ENCODE measurements around the gene NAT16. TPM values are rescaled to one million over a fixed set of nuclear protein-coding genes. Genes with fewer than 3 reads are reported as not detected.

The NAT16 gene
- total and polyA plus RNA-seq, 9 of the 15 experiments (the other 6 are each of a cell fraction or from before 2014, with no cell fraction given), result 0.04 TPM; not detected in 8

DNA sequence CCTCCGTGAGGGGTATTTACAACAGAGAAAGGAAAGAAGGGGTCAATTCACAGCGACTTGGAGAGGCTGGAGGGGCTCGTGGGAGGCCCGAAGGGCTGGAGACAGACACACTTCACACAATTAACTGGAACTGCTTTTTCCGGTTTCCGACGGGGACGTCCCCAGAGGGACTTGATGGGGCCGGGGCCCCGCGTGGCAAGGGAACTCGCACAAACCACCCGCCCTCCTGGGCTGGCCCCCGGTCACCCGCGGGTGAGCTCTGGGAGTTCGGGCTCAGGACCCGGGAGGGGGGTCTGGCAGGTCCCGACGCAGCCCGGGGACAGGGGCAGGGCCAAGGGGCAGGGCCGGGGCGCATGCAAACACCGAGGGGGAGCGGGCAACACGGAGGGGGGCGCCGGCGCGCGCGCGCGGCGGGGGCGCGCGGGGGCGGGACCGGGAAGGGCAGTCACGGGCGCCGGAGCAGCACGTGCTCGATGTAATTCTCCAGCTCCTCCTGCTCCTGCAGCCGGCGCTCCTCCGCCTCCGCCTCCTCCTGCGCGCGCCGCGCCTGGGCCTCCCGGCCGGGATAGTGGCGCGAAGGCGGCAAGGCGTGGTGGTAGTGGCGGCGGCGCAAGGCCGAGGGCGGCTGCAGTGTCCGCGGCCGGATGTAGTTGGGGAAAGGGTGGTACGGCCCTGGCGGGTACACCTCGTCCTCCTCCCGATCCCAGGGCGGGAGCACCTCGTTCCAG is 17.4 kb downstream of the NAT16 start:
- peak; percentile 73 for ATAC-seq
- 12% methylated on average over 49 of the region's 74 CpGs for WGBS (ENCODE audit: insufficient coverage, low coverage, missing lambda C conversion rate)
- TF ChIP-seq, protein P1, sequence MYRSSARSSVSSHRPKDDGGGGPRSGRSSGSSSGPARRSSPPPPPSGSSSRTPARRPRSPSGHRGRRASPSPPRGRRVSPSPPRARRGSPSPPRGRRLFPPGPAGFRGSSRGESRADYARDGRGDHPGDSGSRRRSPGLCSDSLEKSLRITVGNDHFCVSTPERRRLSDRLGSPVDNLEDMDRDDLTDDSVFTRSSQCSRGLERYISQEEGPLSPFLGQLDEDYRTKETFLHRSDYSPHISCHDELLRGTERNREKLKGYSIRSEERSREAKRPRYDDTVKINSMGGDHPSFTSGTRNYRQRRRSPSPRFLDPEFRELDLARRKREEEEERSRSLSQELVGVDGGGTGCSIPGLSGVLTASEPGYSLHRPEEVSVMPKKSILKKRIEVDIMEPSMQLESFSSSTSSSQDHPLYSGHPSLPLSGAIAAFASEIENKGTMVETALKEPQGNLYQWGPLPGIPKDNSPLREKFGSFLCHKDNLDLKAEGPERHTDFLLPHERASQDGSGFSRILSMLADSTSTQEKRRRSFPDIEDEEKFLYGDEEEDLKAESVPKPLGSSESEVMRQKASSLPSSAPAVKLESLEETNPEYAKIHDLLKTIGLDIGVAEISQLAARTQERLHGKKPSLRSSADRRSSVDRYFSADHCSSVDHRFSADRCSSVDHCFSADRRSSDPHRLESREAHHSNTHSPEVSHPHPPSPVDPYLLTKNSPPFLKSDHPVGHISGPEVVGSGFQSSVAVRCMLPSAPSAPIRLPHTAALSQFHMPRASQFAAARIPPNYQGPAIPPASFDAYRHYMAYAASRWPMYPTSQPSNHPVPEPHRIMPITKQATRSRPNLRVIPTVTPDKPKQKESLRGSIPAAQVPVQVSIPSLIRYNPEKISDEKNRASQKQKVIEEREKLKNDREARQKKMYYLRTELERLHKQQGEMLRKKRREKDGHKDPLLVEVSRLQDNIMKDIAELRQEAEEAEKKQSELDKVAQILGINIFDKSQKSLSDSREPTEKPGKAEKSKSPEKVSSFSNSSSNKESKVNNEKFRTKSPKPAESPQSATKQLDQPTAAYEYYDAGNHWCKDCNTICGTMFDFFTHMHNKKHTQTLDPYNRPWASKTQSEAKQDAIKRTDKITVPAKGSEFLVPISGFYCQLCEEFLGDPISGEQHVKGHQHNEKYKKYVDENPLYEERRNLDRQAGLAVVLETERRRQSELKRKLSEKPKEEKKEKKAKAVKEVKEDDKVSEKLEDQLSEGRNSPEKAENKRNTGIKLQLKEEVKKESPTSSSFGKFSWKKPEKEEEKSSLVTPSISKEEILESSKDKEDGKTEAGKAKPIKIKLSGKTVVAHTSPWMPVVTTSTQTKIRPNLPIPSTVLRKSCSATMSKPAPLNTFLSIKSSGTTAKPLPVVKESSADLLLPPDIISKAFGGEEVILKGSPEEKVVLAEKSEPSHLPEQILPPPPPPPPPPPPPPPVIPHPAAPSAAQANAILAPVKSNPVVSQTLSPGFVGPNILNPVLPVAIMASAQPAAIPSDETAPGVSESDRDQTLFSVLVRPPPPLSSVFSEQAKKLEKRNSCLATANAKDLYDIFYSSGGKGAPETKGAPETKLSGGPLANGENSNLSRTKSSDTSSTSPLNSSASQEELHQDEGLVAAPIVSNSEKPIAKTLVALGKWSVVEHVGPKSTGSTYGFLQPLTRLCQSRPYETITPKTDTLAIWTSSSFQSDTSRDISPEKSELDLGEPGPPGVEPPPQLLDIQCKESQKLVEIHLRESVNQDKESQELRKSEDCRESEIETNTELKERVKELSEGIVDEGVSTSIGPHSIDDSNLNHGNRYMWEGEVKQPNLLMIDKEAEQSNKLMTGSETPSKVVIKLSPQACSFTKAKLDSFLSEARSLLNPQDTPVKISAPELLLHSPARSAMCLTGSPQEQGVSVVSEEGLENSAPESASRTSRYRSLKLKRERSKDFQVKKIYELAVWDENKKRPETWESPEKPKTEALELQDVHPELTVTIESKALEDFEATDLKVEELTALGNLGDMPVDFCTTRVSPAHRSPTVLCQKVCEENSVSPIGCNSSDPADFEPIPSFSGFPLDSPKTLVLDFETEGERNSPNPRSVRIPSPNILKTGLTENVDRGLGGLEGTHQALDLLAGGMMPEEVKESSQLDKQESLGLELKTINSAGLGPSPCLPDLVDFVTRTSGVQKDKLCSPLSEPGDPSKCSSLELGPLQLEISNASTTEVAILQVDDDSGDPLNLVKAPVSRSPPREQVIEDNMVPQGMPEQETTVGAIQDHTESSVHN (IDR thresholded peaks at IDR 0.05; ENCODE audit: borderline replicate concordance in 1 of 2, low read depth in 1 of 2), result no peak
- TF ChIP-seq ADNP (tag; IDR thresholded peaks at IDR 0.05), result no peak
- no peak for TF ChIP-seq MAFF (IDR thresholded peaks at IDR 0.05; ENCODE audit: low read length)
- TF ChIP-seq, protein P2, sequence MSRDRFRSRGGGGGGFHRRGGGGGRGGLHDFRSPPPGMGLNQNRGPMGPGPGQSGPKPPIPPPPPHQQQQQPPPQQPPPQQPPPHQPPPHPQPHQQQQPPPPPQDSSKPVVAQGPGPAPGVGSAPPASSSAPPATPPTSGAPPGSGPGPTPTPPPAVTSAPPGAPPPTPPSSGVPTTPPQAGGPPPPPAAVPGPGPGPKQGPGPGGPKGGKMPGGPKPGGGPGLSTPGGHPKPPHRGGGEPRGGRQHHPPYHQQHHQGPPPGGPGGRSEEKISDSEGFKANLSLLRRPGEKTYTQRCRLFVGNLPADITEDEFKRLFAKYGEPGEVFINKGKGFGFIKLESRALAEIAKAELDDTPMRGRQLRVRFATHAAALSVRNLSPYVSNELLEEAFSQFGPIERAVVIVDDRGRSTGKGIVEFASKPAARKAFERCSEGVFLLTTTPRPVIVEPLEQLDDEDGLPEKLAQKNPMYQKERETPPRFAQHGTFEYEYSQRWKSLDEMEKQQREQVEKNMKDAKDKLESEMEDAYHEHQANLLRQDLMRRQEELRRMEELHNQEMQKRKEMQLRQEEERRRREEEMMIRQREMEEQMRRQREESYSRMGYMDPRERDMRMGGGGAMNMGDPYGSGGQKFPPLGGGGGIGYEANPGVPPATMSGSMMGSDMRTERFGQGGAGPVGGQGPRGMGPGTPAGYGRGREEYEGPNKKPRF (IDR thresholded peaks at IDR 0.05; ENCODE audit: low read depth, low read length), result no peak
- TF ChIP-seq RFX5 (IDR thresholded peaks at IDR 0.05; ENCODE audit: low read depth, low read length), result no peak
- no peak for TF ChIP-seq NCOA2 (IDR thresholded peaks at IDR 0.05; ENCODE audit: partially characterized antibody in 2 of 2)
- no peak for TF ChIP-seq SMARCC2 (IDR thresholded peaks at IDR 0.05; ENCODE audit: low read depth)
- peak in 1 of 2 experiments; percentile 48; a peak in 1 of 4 replicates for TF ChIP-seq MAZ (CRISPR knock-in tag; conservative IDR thresholded peaks at IDR 0.05 in 1 of 2, IDR thresholded peaks at IDR 0.05 in 1 of 2)
- 0 out of 2 replicates have a peak, but pooled peaks have one; percentile 30 for TF ChIP-seq MXI1 (IDR thresholded peaks at IDR 0.05; ENCODE audit: low read depth, low read length)
- no peak for TF ChIP-seq NFATC3 (IDR thresholded peaks at IDR 0.05)

More for the DNA sequence above, 17.4 kb downstream of the NAT16 start:
- peaks cover 12% of the 10 kb centered on the region for H4K20me1 ChIP-seq (replicated peaks; ENCODE audit: control insufficient read depth, insufficient read depth, low read length)
- H3K9ac ChIP-seq (ENCODE audit: insufficient read depth in 1 of 2, low read depth in 2 of 2, low read length in 2 of 2), result peak overlapping the region in 1 of 2 experiments; percentile 88; a peak in 2 of 4 replicates
- H3K4me2 ChIP-seq (ENCODE audit: insufficient read depth, low read length), result peak overlapping the region; percentile 58
- peak overlapping the region; percentile 50; the same call in 2 of the 3 replicates for H3K27ac ChIP-seq (ENCODE audit: extremely low read depth, low read depth, low read length)
- in situ Hi-C loops (cut with MboI) (no loop called here), intact Hi-C loops (cut with micrococcal nuclease) (no loop called here)
- H3K4me1 ChIP-seq (replicated peaks in 1 of 2; ENCODE audit: control insufficient read depth in 2 of 2, insufficient read depth in 2 of 2, low read length in 2 of 2), result peaks cover 20 to 57% of the 10 kb centered on the region in 2 experiments; a peak in 4 of 5 replicates
- FAIRE-seq (peak; percentile 74), DNase-seq (ENCODE audit: extremely low read depth in 1 of 4, low spot score in 3 of 4) (peak; percentile 78 to 86 (median 82))
- H3K4me3 ChIP-seq, result peak overlapping the region; percentile 32; the same call in 1 of the 2 replicates
- H3K79me2 ChIP-seq (ENCODE audit: control insufficient read depth, insufficient read depth, low read length), result no peaks in the 10 kb centered on the region
- no TSS peak for BruUV-seq (replicated peaks)
- POLR2A ChIA-PET, result no interaction called here
- CTCF ChIA-PET (ENCODE audit: low intra/inter-chr PET ratio), result no interaction called here
- no peaks in the 10 kb centered on the region for H3K9me3 ChIP-seq (replicated peaks; ENCODE audit: control insufficient read depth, insufficient read depth, low read depth, low read length)
- no peaks in the 10 kb centered on the region for H3K9me1 ChIP-seq (ENCODE audit: control insufficient read depth, insufficient read depth, low read length)
- H2AFZ ChIP-seq (ENCODE audit: low read depth, low read length), result peak overlapping the region; percentile 77
- peaks cover 5 to 15% of the 10 kb centered on the region in 2 experiments; a peak in 2 of 5 replicates for H3K27me3 ChIP-seq (ENCODE audit: control insufficient read depth in 2 of 2, insufficient read depth in 2 of 2, low read length in 2 of 2)
- peaks cover 30% of the 10 kb centered on the region; the same call in 1 of the 3 replicates for H3K36me3 ChIP-seq (ENCODE audit: control insufficient read depth, insufficient read depth, low read length)
